Left ventricle myocardium inferior (tissue), 1 donor: ENCODE data around the gene HDAC4. TPM values are rescaled to one million over a fixed set of nuclear protein-coding genes. Genes with fewer than 3 reads are reported as not detected.

ENCODE experiments used
- DNase-seq: peaks from one replicate; pipeline ENCODE4 v3.0.0-alpha.2; 2020
- H3K27ac ChIP-seq: fragments of 200-600 bp; replicated peaks from 2 replicates; pipeline ENCODE4 v1.8.0; 2021
- H3K27me3 ChIP-seq: fragments of 200-600 bp; 2 replicates; pipeline ENCODE4 v1.8.0; 2021; ENCODE audit warnings: low read depth
- H3K36me3 ChIP-seq: fragments of 200-600 bp; 2 replicates; pipeline ENCODE4 v1.8.0; 2021
- H3K4me1 ChIP-seq: fragments of 200-600 bp; 2 replicates; pipeline ENCODE4 v1.8.0; 2021
- H3K4me3 ChIP-seq: fragments of 200-600 bp; 2 replicates; pipeline ENCODE4 v1.8.0; 2021; ENCODE audit warnings: mild to moderate bottlenecking, moderate library complexity
- H3K9me3 ChIP-seq: fragments of 200-600 bp; replicated peaks from 2 replicates; pipeline ENCODE4 v1.8.0; 2021
- CTCF ChIP-seq: fragments of 200-600 bp; IDR thresholded peaks from 2 replicates; pipeline ENCODE4 v1.8.0; 2021; ENCODE audit warnings: antibody characterized with exemption, mild to moderate bottlenecking, borderline replicate concordance
- intact Hi-C: fragments of 100-400 bp; cut with micrococcal nuclease; formaldehyde crosslinking; loops from one replicate; pipeline ENCODE4 v1.11.0; 2022
- total RNA-seq: library from RNA; stranded (reverse); fragmentation: NEBNext Ultra II Directional; extraction: Animal tissue kit (Norgen Biotek cat#: 25700); gene quantifications from one replicate; pipeline ENCODE4 v1.2.1, GENCODE V29; 2021
- donor health status: DM: no; HTN: yes; CAD: no; lungs with severe emphysema.

HDAC4 gene
- total RNA-seq, 1 donor from 2014 or later: 23.9 TPM

- DNase-seq: peak; percentile 14
- peak overlapping the region; percentile 89 for H3K27ac ChIP-seq
- H3K4me1 ChIP-seq: peaks cover 89% of the 10 kb centered on the region
- intact Hi-C loops: no loop called here
- H3K4me3 ChIP-seq: no peak overlapping the region
- H3K9me3 ChIP-seq: no peaks in the 10 kb centered on the region
- no peak for TF ChIP-seq CTCF
- no peaks in the 10 kb centered on the region for H3K27me3 ChIP-seq
- no peaks in the 10 kb centered on the region for H3K36me3 ChIP-seq
Measured at GRCh38 chr2:239313776-239314175, 87.0 kb downstream of the HDAC4 start.

GRCh38 chr2:239312741-239313667 is 87.8 kb downstream of the HDAC4 start:
- Histone ChIP-seq H3K9me3 (no peaks in the 10 kb centered on the region), H3K4me3 (peak overlapping the region; percentile 8), H3K27me3 (no peaks in the 10 kb centered on the region), H3K4me1 (peaks cover 89% of the 10 kb centered on the region), H3K27ac (peak overlapping the region; percentile 89), H3K36me3 (no peaks in the 10 kb centered on the region)
- intact Hi-C loops: no loop called here
- peak; percentile 43 for DNase-seq
- TF ChIP-seq CTCF: no peak

- Histone ChIP-seq H3K27me3 (no peaks in the 10 kb centered on the region), H3K27ac (peak overlapping the region; percentile 89), H3K4me1 (peaks cover 89% of the 10 kb centered on the region), H3K9me3 (no peaks in the 10 kb centered on the region), H3K36me3 (no peaks in the 10 kb centered on the region), H3K4me3 (no peak overlapping the region)
- DNase-seq: peak; percentile 8
- intact Hi-C loops: no loop called here
- TF ChIP-seq CTCF: no peak
Measured at GRCh38 chr2:239312081-239312511, 88.7 kb downstream of the HDAC4 start.

GRCh38 chr2:239311132-239312040 is 89.4 kb downstream of the HDAC4 start:
- H3K36me3 ChIP-seq: no peaks in the 10 kb centered on the region
- peak; percentile 57 for DNase-seq
- peak overlapping the region; percentile 89 for H3K27ac ChIP-seq
- intact Hi-C loops: no loop called here
- H3K27me3 ChIP-seq: no peaks in the 10 kb centered on the region
- no peaks in the 10 kb centered on the region for H3K9me3 ChIP-seq
- TF ChIP-seq CTCF: no peak
- H3K4me3 ChIP-seq: no peak overlapping the region
- peaks cover 89% of the 10 kb centered on the region for H3K4me1 ChIP-seq

- Histone ChIP-seq H3K36me3 (no peaks in the 10 kb centered on the region), H3K27ac (peak overlapping the region; percentile 89), H3K27me3 (no peaks in the 10 kb centered on the region), H3K4me3 (no peak overlapping the region), H3K4me1 (peaks cover 89% of the 10 kb centered on the region), H3K9me3 (no peaks in the 10 kb centered on the region)
- no peak for TF ChIP-seq CTCF
- DNase-seq: no peak
- intact Hi-C loops: no loop called here
Measured at GRCh38 chr2:239310401-239311061, 90.3 kb downstream of the HDAC4 start.
